ENCODE measurements around the gene TTLL10.

TTLL10 gene

GRCh38 chr1:1238702-1239178 is 65.1 kb downstream of the TTLL10 start:
- no peak for DNase-seq

- DNase-seq = no peak
These were observed 65.5 kb downstream of the TTLL10 start for GRCh38 chr1:1239227-1239613.

DNA sequence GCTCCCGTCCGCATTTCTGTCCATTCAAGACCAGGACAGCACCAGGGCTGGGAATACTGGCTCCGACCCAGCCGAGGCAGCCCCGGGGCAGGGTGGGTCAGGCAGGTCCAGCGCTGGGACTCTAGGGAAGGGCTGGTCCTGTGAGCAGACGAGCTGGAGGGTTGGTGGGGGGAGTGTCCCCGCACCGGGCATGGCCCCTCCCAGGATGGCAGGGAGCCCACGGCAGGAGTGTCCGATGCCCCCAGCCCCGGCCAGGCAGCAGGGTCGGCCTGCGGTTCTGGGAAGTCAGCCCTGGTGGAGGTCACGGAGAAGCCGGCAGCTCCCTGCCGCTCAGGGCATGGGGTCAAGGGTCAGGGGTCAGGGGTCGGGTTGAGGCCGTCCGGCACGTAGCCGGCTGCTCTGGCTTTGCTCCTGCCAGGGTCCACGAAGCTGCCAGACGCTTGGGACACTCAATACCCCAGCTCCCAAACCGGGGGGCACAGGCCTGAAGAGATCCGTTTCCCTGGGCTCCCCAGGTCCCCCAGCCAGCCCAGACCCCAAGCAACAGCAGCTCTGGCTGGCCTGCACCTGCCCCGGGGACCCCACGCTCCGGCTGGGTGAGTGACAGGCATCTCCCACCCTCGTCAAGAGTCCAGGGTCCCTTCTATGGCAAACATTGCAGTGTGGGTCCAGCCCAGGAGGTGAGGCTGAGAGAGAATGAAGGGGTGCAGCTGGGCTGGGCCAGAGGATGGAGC is 66.1 kb downstream of the TTLL10 start:
- no peak for DNase-seq

DNA sequence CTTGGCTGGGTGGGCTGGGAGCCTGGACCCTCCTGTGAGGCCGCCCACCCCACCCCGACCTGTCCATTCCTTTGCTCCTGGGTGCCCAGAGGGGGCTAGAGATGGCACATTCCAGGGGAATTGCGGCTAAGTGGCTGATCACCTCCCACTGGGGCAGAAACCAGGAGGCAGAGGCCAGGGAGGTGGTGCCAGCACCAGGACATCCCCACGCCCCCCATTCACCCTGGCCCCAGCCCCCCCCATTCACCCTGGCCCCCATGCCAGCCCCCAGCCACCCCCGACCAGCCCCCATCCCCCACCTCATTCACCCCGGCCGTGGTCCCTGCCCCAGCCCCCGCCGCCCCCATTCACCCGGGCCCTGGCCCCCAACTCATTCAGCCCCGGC is 66.7 kb downstream of the TTLL10 start:
- no peak for DNase-seq

DNA sequence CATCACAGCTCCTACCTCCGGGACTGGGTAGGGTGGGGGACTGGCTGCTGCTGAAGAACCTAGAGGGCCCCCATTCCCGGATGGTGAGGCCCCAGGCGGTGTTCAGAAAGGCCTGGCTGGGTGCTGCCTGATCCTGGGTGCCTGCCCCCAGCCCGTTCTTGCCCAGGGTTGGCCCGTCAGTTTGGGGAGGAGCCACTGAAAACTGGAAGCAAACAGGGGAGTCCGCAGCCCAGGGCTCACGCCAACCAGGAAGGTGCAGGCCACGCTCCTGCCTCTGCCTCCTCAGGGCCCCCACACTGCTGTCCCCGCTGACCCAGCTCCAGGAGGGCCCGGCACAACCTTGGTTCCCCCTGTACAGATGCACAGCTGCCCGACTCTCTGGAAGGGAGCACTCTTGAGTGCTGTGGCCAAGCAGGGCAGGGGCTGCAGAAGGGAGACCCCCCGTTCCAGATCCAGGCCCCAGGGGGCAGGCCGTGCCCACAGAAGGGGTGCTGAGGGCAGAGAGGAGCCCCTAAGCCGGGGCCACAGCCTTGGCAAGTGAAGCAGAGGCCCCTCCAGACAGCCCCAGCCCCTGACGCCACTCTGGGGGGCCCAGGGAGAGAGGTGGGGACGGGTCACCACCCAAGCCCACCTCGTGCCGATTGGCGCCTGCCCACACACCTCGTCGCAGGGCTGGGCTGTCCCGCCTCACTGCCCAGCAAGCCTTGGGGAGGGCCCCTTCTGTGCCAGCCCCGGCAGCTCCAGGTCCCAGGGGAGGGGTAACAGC is 67.3 kb downstream of the TTLL10 start:
- no peak for DNase-seq

GRCh38 chr1:1241588-1242219 is 68.0 kb downstream of the TTLL10 start:
- no peak for DNase-seq

DNA sequence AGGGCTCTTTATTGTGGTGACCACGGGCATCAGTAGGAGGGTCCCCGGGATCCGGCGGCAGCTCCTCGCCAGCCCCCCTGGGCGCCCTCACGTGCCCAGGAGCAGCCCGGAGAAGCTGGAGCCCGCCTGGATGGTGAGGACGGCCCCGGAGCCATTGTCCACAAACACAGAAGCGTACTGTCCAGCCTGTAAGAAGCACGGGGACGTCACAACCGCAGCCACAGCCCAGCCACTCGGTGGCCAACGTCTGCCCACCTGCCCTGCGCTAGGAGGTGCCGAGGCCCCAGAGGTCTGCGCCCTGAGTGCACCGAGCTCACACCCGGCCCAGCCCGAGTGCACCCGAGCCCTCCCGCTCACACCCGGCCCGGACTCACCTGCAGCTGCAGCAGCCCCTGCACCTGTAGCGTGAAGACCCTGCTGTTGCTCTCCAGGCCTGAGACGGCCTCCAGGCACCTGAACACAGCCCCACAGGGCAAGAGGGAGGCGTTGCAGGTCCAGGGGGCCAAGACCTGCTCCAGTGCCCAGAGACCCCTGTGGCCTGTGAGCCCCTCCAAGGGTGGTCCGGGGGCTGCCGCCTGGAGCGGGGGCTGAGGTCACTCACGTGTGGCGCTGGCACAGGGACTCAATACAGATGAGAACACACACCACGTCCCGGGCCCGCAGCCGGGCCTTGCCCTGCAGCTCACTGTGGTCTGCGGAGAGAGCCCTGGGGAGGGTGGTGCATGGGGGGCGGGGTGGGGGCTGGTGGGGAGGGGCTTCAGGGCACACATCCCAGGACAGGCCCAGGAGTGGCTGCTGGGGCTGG is 69.0 kb downstream of the TTLL10 start:
- no peak for DNase-seq

- DNase-seq = no peak
These were observed 69.6 kb downstream of the TTLL10 start for GRCh38 chr1:1243266-1243660.

DNA sequence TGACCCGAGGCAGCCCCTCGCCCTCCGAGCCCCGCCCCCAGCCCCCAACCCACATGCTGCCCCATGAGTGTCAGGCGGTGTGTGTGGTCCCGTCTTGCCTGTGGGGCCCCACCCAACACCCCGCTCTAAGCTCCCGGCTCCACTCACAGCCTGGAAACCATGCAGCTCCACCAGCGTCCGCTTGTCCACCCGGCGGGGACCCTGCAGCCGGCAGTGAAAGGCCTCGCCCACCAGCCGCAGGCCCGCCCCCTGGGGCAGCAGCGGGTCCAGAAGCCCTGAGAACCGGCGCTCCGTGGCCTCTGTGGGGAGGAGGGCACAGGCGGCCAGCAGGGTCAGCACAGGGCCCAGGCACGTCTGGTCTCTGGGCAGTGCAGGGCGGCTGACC is 70.1 kb downstream of the TTLL10 start:
- DNase-seq = no peak

GRCh38 chr1:1244192-1244811 is 70.6 kb downstream of the TTLL10 start:
- no peak for DNase-seq

DNA sequence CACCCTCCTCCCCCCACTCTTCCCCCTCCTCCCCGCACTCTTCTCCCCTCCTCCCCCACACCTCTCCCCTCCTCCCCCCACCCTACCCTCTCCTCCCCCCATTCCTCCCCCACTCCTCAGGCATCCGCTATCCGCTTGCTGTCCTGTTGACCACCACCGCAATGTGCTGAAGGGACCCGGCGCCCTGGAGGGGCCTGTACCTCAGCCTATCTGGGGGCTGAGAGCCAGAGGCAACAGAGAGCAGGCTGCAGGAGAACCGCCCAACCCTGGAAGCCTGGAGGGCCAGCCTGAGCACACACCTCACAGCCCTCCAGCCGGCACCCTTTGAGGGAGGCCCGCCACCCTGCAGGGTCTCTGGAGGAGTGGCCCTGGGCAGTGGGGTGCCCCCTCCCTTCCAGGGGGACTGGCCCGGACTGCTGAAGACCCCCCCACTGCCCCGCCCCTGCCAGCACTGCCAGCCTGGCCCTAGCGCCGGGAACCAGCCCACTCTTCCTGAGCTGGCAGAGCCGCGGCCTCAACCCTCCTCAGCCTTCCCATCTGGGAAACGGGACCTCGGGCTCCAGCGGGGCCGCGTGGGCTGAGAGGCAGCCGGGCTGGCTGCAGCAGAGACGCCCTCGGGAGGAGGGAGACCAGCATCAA is 71.6 kb downstream of the TTLL10 start:
- no peak for DNase-seq

DNA sequence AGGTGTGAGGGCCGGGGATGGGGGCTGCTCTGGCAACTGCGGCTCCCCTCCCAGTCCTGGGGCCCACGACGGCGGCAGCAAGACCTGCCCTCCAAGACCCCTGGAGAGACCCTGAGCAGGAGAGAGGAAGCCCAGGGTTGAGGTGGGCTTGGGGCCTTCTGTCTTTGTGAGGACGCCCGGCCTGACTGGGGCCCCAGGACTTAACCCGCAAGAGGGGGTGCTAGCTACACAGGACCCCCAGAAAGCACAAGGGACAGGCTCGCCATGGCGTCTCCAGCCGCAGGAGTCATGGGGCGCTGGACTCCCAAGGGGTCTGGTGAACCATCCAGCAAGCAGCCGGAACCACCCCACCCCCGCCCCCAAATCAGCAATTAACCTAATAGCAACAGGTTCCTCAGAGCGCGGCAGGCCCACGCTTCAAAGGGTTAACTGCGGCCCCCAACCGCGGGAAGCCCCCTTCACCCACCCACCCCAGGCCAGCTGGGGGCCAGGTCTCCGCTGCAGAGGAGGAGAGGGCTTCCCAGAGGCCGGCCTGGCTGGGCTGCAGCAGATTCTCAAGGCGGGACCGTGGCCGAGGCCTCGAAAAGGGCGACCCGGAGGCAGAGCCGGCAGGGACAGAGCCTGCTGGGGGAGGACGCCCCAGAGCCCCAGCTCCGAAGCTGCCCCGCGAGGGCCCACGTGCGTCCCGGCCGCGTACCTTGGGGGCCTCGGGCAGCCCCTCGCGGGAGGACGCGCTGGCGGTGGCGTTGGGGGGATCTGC is 72.3 kb downstream of the TTLL10 start:
- no peak for DNase-seq

- DNase-seq = no peak
These were observed 73.1 kb downstream of the TTLL10 start, which contains the start of gene C1QTNF12 for GRCh38 chr1:1246577-1247340. Gene C1QTNF12, minus strand, starts transcription at chr1:1246722. Its CDS starts 32 bp downstream, at chr1:1246690.

DNA sequence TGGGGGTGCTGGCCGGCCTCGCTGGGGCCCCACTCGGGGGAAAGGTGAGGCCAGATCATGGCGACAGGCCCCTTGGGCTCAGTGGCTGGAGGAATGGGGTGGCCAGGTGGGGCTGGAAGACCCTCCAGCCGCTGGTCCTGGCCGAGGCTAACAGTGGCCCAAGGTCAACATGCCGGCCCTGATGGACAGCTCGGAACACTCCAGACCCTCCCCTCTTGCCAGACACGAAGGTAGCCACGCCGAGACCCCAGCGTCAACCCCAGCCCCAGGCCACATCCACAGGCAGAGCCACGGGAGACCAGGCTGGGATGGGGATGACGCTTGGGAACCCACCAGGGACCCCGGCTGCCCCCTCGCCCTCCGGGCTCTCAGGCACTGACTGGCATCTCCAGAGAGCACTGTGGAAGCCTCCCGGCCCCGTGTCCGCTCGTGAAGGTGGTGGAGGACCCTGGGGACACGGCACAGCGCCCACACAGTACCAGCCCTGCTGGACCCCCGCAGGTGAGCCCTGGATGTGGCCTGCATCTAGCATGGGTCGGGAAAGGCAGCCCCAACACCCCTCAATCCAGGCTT is 73.7 kb downstream of the TTLL10 start:
- no peak for DNase-seq
